Anterior cingulate cortex (tissue), 58 donors: ENCODE results near the gene SLIRP.
A peak's percentile ranks its signal among the peaks of the same experiment; 100 is the strongest.
"Not testable (repeated sequence)": the region's sequence is repeated elsewhere in the genome, so short reads cannot be mapped to it uniquely, and the experiment has no call there.

Experiments
- DNase-seq, 58 donors: peaks; one replicate each; lab custom pipeline; 2025; lab: John Stamatoyannopoulos, UW

The SLIRP gene

DNA sequence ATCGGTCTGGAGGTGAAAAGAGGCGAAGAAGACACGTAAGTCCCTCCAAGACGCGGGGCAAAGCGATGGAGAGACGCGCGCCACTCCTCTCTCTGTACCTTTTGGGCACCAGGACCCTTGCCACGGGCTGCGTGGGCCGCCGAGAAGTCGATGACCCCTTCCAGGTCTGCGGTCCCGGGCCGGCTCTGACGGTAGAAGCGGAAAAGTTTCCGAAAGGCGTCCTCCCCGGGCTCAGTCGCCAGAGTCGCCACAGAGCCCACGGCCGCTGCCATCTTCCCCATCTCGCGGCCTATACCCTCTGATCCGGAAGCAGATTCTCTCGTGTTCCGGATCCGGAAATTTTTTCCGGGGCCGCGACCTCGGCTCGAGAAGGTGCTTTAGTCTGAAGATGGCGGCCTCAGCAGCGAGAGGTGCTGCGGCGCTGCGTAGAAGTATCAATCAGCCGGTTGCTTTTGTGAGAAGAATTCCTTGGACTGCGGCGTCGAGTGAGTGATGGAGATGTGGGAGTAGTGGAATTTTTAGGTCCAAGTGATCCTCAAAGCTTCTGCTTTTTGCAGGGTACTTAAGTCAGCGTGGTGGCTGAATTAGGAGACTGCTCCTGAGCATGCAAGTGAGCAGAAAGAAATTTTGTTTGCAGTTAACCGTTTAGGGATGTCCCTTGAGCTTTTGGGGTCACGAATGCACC lies at the start of gene SLIRP, which contains the start of gene ALKBH1:
TSS of gene SLIRP (plus strand) at position 380 of the 685 bp plus-strand sequence. CDS start at position 389, 9 bp downstream.
TSS of gene ALKBH1 (minus strand) at position 300 of the 685 bp plus-strand sequence. CDS start at position 281, 19 bp downstream.
- peak in 57 of 58 donors; percentile 39 to 93 (median 82) for DNase-seq

DNA sequence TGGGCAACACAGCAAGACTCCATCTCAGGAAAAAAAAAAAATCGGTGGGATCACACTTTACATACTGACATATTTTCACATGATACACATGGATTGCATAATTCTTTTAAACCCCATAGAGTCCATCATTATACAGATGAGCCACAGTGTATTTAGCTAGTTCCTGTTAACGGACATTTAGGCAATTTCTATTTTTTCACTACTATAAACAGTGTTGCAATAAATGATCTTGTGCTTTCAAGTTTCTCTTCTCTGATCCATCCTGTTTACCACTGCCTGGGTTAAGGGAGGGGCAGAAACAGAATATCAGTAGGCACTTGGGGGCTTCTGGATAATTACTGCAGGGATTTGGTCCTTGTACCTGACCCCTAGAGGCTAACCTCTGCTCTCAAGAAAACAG lies 48.1 kb upstream of the SLIRP start:
- no peak for DNase-seq

GRCh38 chr14:77660754-77661153 lies 47.1 kb upstream of the SLIRP start:
- peak in 46 of 58 donors; percentile 2 to 72 (median 30) for DNase-seq

GRCh38 chr14:77661562-77661961 lies 46.3 kb upstream of the SLIRP start:
- not testable (repeated sequence) for DNase-seq

DNA sequence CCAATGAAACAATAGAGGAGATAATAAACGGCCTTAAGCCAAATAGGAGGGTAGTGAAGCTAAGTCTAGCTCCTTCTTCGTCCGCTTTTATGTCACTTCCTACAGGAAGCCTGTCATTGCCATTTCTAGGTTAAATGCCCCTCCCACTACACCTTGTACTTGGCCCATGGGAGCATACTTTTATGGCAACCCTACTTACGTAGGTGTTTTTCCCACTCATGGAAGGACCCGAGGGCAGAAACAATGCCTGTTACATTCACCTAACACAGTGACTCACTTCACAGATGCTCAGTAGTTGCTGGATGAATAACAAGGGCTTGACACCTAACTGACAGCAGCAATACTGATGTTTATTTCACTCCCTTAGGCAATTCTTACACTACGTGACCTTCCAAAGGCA lies 44.6 kb upstream of the SLIRP start:
- DNase-seq, result no peak

DNA sequence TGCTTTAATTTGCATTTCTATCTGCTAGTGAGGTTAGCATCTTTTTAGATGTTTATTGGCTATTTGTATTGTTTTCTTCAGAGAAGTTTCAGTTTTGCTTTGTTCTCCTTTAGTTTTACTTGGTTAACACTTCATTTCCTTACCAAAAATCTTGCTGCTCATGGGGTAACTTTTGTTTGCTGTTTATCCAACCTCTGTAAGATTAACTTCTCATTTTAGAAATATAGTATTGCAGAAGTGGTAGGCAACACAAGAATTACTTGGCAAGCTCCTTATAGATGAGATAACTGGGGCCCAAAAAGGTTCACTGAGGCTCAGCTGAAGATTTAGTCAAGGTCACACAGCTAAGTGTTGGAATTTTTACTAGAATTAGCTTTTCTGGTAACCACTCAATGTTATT lies 40.6 kb upstream of the SLIRP start:
- no peak for DNase-seq

GRCh38 chr14:77673193-77673592 lies 34.7 kb upstream of the SLIRP start:
- no peak for DNase-seq

DNA sequence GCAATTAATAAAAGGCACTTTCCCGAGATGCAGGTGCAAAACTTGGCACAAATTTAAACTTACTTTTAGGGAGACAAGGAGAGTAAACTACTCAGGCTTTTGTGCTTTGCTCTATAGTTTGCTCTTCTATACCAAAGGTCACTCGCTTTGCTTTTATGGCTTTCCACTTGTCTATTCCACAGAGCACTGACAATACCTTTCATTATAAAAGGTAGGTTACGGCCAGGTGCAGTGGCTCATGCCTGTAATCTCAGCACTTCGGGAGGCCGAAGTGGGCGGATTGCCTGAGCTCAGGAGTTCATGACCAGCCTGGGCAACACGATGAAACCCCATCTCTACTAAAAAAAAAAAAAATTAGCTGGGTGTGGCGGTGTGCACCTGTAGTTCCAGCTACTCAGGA lies 33.0 kb upstream of the SLIRP start:
- no peak for DNase-seq

DNA sequence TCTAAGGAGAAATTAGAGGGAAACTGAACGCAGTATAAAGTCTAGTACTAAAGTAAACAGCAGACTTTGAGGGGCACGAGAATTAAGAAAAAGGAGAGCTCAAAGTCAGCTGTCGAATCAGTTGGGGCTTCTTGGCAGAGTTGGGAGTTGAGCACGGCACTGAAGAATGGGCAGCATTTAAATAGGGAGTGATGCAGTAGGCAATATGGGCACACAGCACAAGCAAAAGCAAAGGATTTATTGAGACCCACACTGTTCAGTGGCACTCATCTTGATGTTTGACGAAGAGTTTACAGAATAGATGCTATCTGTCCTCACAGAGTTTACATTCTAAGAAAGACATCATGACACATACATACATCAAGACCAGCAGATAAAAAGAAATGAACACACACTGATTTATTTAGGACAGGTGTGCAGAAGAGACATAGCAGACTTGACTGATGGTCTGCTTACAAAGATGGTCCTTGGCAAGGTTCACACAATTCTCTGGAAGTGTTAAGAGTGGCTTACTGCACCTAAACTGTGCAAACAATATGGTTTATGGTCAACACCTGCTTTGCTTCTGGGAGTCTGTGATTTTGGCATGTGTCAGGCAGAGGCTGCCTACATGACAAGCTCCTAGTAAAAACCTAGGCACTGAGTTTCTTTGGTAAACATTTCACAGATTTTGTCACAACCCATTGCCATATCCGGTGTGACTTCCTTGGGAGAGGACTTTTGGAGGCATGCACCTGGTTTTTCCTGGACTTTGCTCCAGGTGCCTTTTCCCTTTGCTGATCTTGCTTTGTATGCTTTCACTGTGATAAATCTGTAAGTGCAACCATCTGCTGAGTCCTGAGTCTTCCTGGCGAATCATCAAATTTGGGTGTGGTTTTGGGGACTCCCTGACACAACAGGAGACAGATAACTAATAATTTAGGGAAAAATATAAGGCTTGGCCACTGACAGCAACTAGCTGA lies 26.4 kb upstream of the SLIRP start:
- DNase-seq, result no peak

GRCh38 chr14:77682158-77682553 lies 25.7 kb upstream of the SLIRP start:
- DNase-seq, result no peak

GRCh38 chr14:77691259-77691658 lies 16.6 kb upstream of the SLIRP start:
- peak in 3 of 58 donors; percentile 1 to 17 (median 2) for DNase-seq

DNA sequence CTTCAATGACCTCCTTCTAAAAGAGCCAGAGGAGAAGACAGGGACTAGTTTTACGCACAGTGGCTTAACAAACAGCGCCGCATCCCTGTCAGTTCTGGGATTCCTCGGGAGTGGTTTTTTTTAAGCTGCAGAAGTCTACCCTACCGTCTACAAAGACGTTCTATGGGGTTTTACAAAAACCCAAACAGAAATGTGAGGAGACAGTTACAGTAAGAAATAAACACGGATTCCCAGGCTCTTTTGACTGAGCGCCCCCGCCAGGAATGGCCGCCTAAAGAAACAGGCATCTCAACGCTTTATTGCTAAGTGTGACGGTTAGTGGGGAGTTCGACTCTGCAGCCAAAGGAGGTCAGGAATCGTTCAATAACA lies 564 bp upstream of the SLIRP start:
- peak in 34 of 58 donors; percentile 6 to 67 (median 38) for DNase-seq

GRCh38 chr14:77708749-77709148 lies 846 bp downstream of the SLIRP start:
- DNase-seq, result no peak

GRCh38 chr14:77709412-77709811 lies 1.5 kb downstream of the SLIRP start:
- no peak for DNase-seq

DNA sequence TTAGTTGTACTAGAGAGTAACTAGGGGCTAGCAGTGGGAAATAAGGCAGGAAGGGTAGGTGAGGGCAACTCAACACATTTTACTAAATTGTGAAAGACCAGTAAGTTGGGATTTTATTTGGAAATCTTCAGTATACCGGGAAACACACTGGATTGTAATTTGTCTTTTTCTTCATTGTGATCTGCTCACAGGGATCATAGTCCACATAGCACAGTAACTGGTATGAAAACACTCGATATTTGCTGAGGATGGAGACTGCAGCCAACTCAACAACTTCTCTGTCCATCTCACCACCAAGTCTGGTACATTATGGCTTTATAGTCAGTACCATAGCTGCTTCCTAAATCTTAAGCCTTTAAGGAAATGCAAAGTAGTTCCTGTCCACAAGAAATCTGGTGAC lies 2.5 kb downstream of the SLIRP start:
- no peak for DNase-seq

DNA sequence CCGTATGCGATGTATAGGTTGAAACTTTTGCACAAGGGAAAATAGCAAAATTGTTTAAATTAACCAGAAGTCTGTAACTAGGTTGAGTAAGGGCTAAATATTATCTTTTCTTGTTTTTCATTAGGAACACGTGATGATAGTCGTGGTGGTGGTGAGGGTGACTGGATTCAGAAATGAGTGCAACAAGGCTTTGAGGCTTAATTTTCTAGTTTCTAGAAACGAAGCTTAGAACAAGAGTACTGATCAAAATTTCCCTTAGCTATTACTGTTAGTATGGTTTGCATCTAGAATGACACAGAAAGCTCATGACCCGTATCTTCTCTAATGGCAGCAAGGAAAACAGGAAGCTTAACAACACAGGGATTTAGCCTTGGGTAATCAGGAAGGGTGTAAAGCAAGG lies 7.0 kb downstream of the SLIRP start:
- no peak for DNase-seq

DNA sequence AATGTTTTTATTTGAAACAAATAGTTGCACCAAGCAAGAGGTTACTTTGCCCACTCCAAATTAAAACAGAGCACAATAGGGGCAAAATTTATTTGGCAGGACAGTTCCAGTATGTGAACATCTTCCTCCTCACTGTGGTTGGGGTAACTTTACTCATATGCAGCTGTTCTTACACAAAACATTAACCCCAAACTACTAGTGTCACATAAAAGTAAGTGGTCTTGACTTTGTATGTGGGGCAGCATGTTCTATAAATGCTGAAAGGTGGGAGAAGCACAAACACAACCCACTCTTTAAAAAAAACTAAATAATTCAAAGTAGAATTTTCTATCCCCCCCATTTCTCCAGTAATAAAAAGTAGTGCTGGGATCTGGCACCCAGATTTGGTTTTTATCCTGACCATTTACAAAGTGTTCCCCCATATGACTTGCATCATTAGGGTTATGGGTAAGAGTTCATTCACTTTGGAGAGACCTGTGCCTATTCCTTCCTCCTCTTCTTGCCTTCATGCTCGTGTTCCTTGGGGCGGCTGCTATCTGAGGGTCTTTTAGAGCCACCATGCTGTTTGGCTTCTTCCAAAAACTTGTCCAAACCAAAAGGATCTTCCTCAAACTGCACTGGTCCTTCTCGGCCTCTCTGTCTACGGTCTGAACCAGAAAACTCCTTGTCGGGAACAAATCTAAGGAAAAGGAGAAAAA lies 9.9 kb downstream of the SLIRP start:
- DNase-seq, result no peak

- DNase-seq, result no peak
Measured at GRCh38 chr14:77721437-77721836, 13.5 kb downstream of the SLIRP start.

DNA sequence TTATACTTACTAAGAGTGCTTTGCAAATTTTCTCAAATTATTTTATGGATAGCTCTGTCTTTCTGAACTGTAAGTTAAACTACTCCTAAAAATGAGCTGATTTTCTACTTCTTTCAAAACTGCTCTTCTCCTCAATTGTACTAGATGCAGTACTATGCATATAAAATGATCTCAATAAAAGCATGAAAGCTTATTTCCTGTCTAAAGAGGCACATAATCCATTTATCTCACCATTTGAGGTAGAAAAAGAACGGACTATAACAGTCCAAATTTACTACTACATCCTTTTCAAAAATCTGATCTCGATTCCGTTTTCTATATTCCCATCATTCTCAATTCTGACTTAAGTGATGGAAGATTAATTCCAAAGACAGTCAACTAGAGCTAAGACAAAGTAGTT lies 14.4 kb downstream of the SLIRP start:
- no peak for DNase-seq

DNA sequence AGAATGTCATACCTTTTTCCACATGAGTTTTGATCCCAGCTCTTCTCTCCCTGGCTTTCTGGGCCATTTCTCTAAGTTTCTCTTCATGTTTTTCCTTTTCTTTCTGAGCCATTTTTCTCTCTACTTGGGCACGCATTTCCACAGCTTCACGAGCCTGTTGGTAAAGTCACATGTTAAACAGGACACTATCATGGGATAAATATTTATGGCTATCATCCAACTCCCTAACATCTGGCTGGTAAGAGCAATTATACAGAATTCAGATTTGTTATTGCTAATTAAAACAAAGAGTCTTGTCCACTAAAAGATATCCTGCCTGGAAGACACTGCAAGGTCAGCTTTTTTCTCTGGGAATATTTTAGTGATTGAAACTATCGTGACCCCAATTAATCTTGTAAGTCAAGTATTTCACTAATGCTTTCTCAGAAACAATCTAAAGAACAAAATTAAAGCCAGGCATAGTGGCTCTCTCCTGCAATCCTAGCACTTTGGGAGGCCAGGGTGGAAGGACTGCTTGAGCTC lies 23.1 kb downstream of the SLIRP start:
- DNase-seq, result no peak
